AG04450 (cell line): ENCODE measurements around the gene UCHL3. TPM values are rescaled to one million over a fixed set of nuclear protein-coding genes. Genes with fewer than 3 reads are reported as not detected.
"Not testable (repeated sequence)": the region's sequence is repeated elsewhere in the genome, so short reads cannot be mapped to it uniquely, and the experiment has no call there.

Experiments
- CTCF ChIA-PET: fragments of 300-600, 350-600 bp; formaldehyde crosslinking; extraction: SDS; loops from one replicate; lab custom pipeline; 2022; ENCODE audit warnings: antibody characterized with exemption, inconsistent platforms; lab: Charles Lee
- POLR2A ChIA-PET: fragments of 350-600 bp; formaldehyde crosslinking; extraction: SDS; loops from one replicate; lab custom pipeline; 2021; ENCODE audit warnings: antibody characterized with exemption, inconsistent platforms; lab: Yijun Ruan, JAX
- DNase-seq: peaks from one replicate; pipeline ENCODE4 v3.0.0-alpha.2; 2011; ENCODE audit warnings: low read depth, low spot score
- H3K27ac ChIP-seq: one replicate; pipeline ENCODE4 v1.5.1; 2012; ENCODE audit warnings: low read depth, low read length, control low read depth
- H3K27me3 ChIP-seq: one replicate; pipeline ENCODE4 v1.6.0; 2012; ENCODE audit warnings: low read length; ENCODE audit not compliant: control insufficient read depth, insufficient read depth
- H3K4me3 ChIP-seq: 2 replicates; pipeline ENCODE4 v1.5.1; 2011; ENCODE audit warnings: mild to moderate bottlenecking, low read depth, low read length, control low read depth
- H3K9me3 ChIP-seq: 2 replicates; pipeline ENCODE4 v1.5.1; 2012; ENCODE audit warnings: low read length; ENCODE audit not compliant: control insufficient read depth, insufficient read depth
- polyA plus RNA-seq: library from polyadenylated mRNA; depleted of rRNA; stranded (reverse); fragments of >200 nt; gene quantifications from 2 replicates; pipeline ENCODE4 v1.2.3, GENCODE V29; 2011
- TF ChIP-seq, protein P1 (sequence below): IDR thresholded peaks from 2 replicates; pipeline ENCODE4 v1.5.1; 2011; ENCODE audit warnings: low read depth, low read length, control low read depth, inconsistent platforms

UCHL3 gene
- polyA plus RNA-seq, 1 experiment, result 95.5 TPM

DNA sequence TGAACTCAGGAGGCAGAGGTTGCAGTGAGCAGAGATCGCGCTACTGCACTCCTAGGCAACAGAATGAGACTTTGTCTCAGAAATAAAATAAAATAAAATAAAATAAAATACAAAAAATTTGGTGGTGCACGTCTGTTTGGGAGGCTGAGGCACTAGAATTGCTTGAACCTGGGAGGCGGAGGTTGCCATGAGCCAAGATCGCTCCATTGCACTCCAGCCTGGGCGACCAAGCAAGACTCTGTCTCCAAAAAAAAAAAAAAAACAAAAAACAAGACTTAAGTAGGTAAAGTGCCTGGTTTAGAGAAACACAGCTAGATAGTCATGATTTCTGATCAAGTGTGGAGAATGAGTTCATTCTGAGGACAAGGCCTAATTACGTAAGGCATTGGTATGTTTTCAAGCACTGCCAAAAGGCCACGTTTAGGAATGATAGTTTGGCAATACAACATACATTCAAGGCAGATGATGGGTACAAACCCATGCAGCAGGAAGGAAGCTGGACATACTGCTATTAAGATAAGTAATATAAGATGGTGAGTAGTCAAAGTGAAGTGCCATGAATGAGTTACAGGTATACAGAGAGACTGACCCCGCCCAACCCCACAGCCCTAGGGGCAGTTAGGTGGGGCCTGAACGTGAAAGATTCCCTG is 4.8 kb upstream of the UCHL3 start:
- DNase-seq, result peak; percentile 95
- Histone ChIP-seq H3K9me3 (no peaks in the 10 kb centered on the region), H3K27ac (peak overlapping the region; percentile 66), H3K4me3 (no peak overlapping the region), H3K27me3 (no peaks in the 10 kb centered on the region)
- POLR2A ChIA-PET, result interaction anchor here (0.6 to 1.6 kb wide), 5 partner anchors 9 to 1669 kb away, joined by 3 to 35 read pairs (median 6); partner anchors contain the start of gene TBC1D4
- CTCF ChIA-PET, result interaction anchor here (0.7 to 1.9 kb wide), 3 partner anchors 9 to 18 kb away, joined by 3 to 9 read pairs (median 6); no protein-coding TSS in a partner anchor
- TF ChIP-seq, protein P1, sequence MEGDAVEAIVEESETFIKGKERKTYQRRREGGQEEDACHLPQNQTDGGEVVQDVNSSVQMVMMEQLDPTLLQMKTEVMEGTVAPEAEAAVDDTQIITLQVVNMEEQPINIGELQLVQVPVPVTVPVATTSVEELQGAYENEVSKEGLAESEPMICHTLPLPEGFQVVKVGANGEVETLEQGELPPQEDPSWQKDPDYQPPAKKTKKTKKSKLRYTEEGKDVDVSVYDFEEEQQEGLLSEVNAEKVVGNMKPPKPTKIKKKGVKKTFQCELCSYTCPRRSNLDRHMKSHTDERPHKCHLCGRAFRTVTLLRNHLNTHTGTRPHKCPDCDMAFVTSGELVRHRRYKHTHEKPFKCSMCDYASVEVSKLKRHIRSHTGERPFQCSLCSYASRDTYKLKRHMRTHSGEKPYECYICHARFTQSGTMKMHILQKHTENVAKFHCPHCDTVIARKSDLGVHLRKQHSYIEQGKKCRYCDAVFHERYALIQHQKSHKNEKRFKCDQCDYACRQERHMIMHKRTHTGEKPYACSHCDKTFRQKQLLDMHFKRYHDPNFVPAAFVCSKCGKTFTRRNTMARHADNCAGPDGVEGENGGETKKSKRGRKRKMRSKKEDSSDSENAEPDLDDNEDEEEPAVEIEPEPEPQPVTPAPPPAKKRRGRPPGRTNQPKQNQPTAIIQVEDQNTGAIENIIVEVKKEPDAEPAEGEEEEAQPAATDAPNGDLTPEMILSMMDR, result no peak

DNA sequence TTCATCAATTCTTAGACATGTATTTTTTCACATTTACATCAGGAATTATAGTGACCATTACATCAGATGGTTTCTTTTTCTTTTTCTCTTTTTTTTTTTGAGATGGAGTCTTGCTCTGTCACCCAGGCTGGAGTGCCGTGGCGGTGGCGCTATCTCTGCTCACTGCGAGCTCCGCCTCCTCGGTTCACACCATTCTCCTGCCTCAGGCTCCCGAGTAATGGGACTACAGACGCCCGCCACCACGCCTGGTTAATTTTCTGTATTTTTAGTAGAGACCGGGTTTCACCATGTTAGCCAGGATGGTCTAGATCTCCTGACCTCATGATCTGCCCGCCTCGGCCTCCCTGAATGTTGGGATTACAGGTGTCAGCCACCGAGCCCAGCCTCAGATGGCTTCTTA is 4.2 kb upstream of the UCHL3 start:
- CTCF ChIA-PET, result interaction anchor here (0.7 to 1.9 kb wide), 4 partner anchors 10 to 172 kb away, joined by 3 to 9 read pairs (median 5); no protein-coding TSS in a partner anchor
- not testable (repeated sequence) for H3K9me3 ChIP-seq, H3K27me3 ChIP-seq, DNase-seq, H3K4me3 ChIP-seq
- peak overlapping the region; percentile 66 for H3K27ac ChIP-seq
- POLR2A ChIA-PET, result interaction anchor here (0.7 to 1.6 kb wide), 4 partner anchors 9 to 1669 kb away, joined by 6 to 35 read pairs (median 7); partner anchors contain the start of gene TBC1D4

DNA sequence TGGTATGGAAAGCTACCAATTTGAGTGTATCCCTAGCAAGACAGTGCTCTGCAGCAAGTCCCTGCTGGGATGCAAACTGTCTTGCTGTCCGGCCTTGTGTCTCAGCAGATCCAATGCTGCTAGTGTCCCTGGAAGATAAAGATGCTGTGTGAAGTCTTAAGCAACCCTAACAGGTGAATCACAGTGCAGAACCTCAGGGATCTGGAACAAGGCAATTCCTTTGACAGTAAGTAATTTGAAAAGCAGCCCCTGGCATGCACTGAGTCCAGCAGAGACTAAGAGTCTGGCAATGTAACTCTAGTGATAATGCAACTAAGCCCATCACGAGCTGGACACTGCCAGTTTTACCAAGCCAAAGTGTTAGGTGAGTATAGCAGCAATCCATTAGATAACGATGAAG is 1.7 kb upstream of the UCHL3 start:
- no peak for DNase-seq
- POLR2A ChIA-PET, result no interaction called here
- no peaks in the 10 kb centered on the region for H3K27me3 ChIP-seq

DNA sequence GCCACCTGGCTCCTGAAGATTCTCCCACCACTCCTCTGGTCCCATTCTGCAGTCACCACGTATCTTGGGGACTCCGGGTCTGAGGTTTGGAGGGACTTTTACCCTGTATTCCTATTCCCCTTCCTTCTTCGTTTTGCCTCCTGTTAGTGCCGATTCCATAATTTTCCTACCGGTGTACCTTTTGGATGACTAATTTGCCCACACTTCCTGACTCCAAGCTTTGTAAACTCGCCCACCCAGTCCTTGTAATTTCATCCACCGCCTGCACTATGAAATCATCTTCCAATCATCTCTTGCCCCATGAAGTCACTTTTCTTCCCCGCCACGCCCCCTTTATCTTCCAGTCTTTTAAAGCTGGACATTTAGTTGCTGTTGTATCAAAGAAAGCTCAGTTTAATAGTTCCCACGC is 572 bp downstream of the UCHL3 start:
- no peaks in the 10 kb centered on the region for H3K27me3 ChIP-seq
- POLR2A ChIA-PET, result interaction anchor here (0.5 to 1.7 kb wide), 5 partner anchors 13 to 241 kb away, joined by 4 to 28 read pairs (median 5); partner anchors contain the start of genes COMMD6 and TBC1D4
- peak overlapping the region; percentile 79 for H3K27ac ChIP-seq
- CTCF ChIA-PET, result interaction anchor here (0.6 to 1.7 kb wide), 11 partner anchors 11 to 1354 kb away, joined by 3 to 9 read pairs (median 4); partner anchors contain the start of genes COMMD6 and TBC1D4
- peak overlapping the region; percentile 93 for H3K4me3 ChIP-seq
- peak; percentile 48 for DNase-seq
- TF ChIP-seq, protein P1, result no peak
- no peaks in the 10 kb centered on the region for H3K9me3 ChIP-seq

More for the DNA sequence above, 1.7 kb upstream of the UCHL3 start:
- CTCF ChIA-PET, result interaction anchor here (2.9 kb wide), 1 partner anchor 10 kb away, joined by 10 read pairs; the partner anchor contains the start of gene COMMD6
- TF ChIP-seq, protein P1, result no peak
- H3K9me3 ChIP-seq, result no peaks in the 10 kb centered on the region
- H3K27ac ChIP-seq, result no peak overlapping the region
- H3K4me3 ChIP-seq, result no peak overlapping the region

DNA sequence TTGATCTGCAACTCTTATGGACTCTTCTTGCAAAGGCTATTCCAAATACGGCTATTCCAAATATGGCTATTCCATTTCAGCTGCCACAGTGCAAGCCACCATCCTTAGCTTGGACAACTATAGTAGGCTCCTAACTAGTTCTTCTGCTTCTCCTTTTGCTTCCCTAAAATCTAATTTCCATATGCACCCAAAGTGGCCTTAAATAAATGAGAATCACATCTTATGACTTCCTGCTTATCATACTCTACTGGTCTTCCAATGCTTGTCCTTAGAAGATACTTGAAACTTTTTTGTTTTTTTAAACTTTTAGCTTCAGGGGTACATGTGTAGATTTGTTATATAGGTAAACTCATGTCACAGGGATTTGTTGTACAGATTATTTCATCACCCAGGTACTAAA is 4.9 kb downstream of the UCHL3 start:
- TF ChIP-seq, protein P1, result no peak
- CTCF ChIA-PET, result interaction anchor here (1.7 kb wide), 1 partner anchor 17 kb away, joined by 4 read pairs; the partner anchor contains the start of gene COMMD6
- H3K9me3 ChIP-seq, result no peaks in the 10 kb centered on the region; the same call in 1 of the 2 replicates
- H3K27me3 ChIP-seq, result no peaks in the 10 kb centered on the region
- H3K4me3 ChIP-seq, result no peak overlapping the region
- no peak for DNase-seq
- POLR2A ChIA-PET, result no interaction called here
- no peak overlapping the region for H3K27ac ChIP-seq
